MCF 10A (cell line): Measurements from ENCODE around the gene AFG3L2. TPM values are rescaled to one million over a fixed set of nuclear protein-coding genes. Genes with fewer than 3 reads are reported as not detected.

Source experiments
- BruUV-seq: library from RNA; stranded (reverse); fragments of 400-500 nt; replicated peaks from 2 replicates; lab custom pipeline; 2021; lab: Mats Ljungman, UMichigan
- CTCF ChIA-PET: fragments of 300-600 bp; sonication (Branson Sonifier 250); formaldehyde crosslinking; extraction: SDS; loops from one replicate; lab custom pipeline; 2021; ENCODE audit warnings: antibody characterized with exemption, inconsistent platforms; lab: Yijun Ruan, JAX
- POLR2A ChIA-PET: fragments of 300-600, 350-650 bp; sonication (Branson Sonifier 250); formaldehyde crosslinking; extraction: SDS; loops from one replicate; lab custom pipeline; 2020; ENCODE audit warnings: antibody characterized with exemption, inconsistent platforms; lab: Yijun Ruan, JAX
- DNase-seq: peaks from one replicate; pipeline ENCODE4 v3.0.0-alpha.2; 2018; ENCODE audit not compliant: unreplicated experiment
- H3K27ac Mint-ChIP-seq: one replicate; pipeline ENCODE4 v1.8.0; 2022; ENCODE audit warnings: mild to moderate bottlenecking, low read depth, mixed read lengths; ENCODE audit not compliant: unreplicated experiment
- H3K27me3 Mint-ChIP-seq: one replicate; pipeline ENCODE4 v1.8.0; 2022; ENCODE audit warnings: mixed read lengths; ENCODE audit not compliant: insufficient read depth, unreplicated experiment
- H3K36me3 Mint-ChIP-seq: one replicate; pipeline ENCODE4 v1.8.0; 2022; ENCODE audit warnings: mild to moderate bottlenecking, moderate library complexity, mixed read lengths; ENCODE audit not compliant: insufficient read depth, unreplicated experiment
- H3K4me1 Mint-ChIP-seq: one replicate; pipeline ENCODE4 v1.8.0; 2022; ENCODE audit warnings: mixed read lengths; ENCODE audit not compliant: insufficient read depth, unreplicated experiment
- H3K4me3 Mint-ChIP-seq: one replicate; pipeline ENCODE4 v1.8.0; 2022; ENCODE audit warnings: mild to moderate bottlenecking, moderate library complexity, mixed read lengths; ENCODE audit not compliant: unreplicated experiment
- H3K9me3 Mint-ChIP-seq: one replicate; pipeline ENCODE4 v1.8.0; 2022; ENCODE audit warnings: mixed read lengths; ENCODE audit not compliant: unreplicated experiment
- intact Hi-C: fragments of 100-400 bp; cut with micrococcal nuclease; formaldehyde crosslinking; loops from 2 replicates; pipeline ENCODE4 v1.14.1; 2022
- total RNA-seq: library from RNA; stranded (reverse); gene quantifications from 2 replicates; pipeline ENCODE4 v1.2.3, GENCODE V29; 2022
- TF ChIP-seq, protein P1 (sequence below): fragments of 200-600 bp; IDR thresholded peaks from one replicate; pipeline ENCODE4 v1.8.0; 2022; ENCODE audit warnings: antibody characterized with exemption, mild to moderate bottlenecking; ENCODE audit not compliant: unreplicated experiment

AFG3L2 gene
- total RNA-seq, 1 experiment from 2014 or later: 77.2 TPM

DNA sequence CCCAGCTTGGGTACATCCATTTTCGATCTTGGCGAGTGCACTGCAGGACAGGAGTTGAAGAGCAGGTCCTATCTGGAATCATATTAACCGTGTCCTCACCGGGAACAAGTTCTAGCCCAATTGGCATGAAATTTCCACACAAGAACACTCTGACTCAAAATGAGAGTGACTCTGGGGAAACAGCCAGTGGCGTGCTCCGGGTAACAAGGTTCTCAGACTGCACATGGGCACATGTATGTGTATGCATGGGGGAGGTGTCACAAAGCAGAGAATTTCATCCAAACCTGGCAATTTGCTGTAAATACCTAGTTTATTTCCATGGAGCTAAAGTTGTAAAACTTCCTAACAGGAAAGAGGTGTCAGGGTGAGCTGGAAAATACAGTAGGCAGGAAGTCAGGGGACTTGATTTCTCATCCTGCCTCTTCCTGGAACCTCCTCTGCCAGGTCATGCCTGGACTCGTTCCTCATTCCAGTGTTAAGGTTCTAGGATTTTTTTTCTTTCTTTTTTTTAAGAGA, 67.3 kb downstream of the AFG3L2 start:
- TSS peak; percentile 33 for BruUV-seq
- Mint-ChIP-seq H3K9me3 (no peaks in the 10 kb centered on the region), H3K36me3 (peaks cover 60% of the 10 kb centered on the region), H3K27me3 (no peaks in the 10 kb centered on the region), H3K4me1 (peaks cover 17% of the 10 kb centered on the region), H3K4me3 (peak overlapping the region; percentile 86), H3K27ac (peak overlapping the region; percentile 87)
- ChIA-PET CTCF (interaction anchor here (0.7 to 3.2 kb wide), 5 partner anchors 18 to 328 kb away, joined by 3 to 21 read pairs (median 7); partner anchors contain the start of gene IMPA2), POLR2A (interaction anchor here (0.7 to 8.2 kb wide), 18 partner anchors 9 to 579 kb away, joined by 3 to 234 read pairs (median 4); partner anchors contain the start of gene AFG3L2)
- intact Hi-C loops: loop anchor here (2.0 kb wide), 1 partner anchor 37 kb away; no protein-coding TSS in a partner anchor
- DNase-seq: peak; percentile 79
- TF ChIP-seq, protein P1, sequence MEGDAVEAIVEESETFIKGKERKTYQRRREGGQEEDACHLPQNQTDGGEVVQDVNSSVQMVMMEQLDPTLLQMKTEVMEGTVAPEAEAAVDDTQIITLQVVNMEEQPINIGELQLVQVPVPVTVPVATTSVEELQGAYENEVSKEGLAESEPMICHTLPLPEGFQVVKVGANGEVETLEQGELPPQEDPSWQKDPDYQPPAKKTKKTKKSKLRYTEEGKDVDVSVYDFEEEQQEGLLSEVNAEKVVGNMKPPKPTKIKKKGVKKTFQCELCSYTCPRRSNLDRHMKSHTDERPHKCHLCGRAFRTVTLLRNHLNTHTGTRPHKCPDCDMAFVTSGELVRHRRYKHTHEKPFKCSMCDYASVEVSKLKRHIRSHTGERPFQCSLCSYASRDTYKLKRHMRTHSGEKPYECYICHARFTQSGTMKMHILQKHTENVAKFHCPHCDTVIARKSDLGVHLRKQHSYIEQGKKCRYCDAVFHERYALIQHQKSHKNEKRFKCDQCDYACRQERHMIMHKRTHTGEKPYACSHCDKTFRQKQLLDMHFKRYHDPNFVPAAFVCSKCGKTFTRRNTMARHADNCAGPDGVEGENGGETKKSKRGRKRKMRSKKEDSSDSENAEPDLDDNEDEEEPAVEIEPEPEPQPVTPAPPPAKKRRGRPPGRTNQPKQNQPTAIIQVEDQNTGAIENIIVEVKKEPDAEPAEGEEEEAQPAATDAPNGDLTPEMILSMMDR: no peak

DNA sequence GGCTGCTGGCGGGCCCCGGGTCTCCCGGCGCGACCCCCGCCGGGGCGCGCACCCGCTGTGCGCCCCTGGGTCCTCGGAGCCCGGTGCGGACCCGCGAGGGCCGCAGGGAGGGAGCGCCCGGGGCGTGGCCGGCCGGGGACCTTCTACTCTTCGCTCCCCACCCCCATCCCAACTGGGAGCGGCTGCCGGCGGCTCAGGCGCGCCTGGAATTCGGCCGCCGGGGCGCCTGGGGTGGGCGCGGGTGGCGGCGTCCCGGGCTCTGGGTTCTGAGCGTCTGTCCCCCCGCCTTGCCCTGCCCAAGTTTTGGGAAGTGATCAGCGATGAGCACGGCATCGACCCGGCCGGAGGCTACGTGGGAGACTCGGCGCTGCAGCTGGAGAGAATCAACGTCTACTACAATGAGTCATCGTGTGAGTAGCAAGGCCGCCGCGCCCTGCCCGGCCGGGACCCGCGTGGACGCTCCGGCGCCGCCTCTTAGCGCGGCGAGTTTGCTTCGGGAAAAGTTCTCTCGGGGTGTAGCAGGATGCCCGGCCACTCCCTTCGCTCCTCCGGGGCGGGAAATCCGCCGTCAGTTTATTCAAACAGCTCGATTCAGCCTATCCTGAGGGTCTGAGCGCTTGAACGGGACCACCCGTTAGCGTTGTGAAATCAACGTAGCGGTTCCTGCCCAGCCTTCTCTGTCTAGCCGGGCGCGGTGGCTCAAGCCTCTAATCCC, 68.5 kb downstream of the AFG3L2 start:
- Mint-ChIP-seq H3K4me1 (peaks cover 20% of the 10 kb centered on the region), H3K9me3 (no peaks in the 10 kb centered on the region)
- CTCF ChIA-PET: interaction anchor here (0.5 to 3.2 kb wide), 5 partner anchors 9 to 44 kb away, joined by 3 to 18 read pairs (median 4); no protein-coding TSS in a partner anchor

DNA sequence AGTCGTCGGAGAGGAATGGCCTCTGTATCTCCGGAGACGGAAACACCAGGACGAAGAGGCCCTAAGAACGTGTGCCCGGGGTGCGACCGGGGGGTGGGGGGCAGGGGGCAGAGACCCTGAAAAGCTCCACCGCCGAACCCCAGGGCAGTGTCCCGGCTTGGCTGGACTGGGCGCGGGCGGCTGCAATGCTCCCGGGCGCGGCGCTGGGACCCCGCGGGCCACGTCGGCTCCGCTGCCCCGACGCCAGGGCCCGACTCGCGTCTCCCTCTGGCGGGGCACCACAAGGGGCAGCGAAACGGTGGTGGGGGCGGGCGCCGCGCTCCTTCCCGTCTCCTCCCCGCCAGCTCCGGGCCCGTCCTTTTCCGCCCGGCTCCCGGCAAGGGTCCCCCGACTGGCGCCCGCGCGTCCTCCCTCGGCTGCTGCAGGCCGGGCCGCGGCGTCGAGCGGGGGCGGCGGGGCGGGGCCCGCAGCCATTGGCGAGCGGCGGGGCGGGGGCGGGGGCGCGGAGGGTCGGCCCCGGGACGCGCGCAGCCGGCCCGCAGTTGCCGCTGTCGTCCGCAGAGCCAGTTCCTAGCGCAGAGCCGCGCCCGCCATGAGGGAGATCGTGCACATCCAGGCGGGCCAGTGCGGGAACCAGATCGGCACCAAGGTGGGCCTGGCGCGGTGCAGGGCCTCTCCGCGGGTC, 69.2 kb downstream of the AFG3L2 start, which contains the start of gene TUBB6:
Gene TUBB6 (plus strand): TSS at position 541 of the 685 bp plus-strand sequence. CDS start 52 bp downstream, at position 593.
- Mint-ChIP-seq H3K4me1 (peaks cover 20% of the 10 kb centered on the region), H3K9me3 (no peaks in the 10 kb centered on the region), H3K4me3 (peak within 1 kb of the TSS; percentile 86), H3K36me3 (peaks cover 46% of the 10 kb centered on the region), H3K27ac (peak within 1 kb of the TSS; percentile 87), H3K27me3 (no peaks in the 10 kb centered on the region)
- ChIA-PET POLR2A (interaction anchor here (0.6 to 8.2 kb wide), 10 partner anchors 11 to 366 kb away, joined by 3 to 234 read pairs (median 8); partner anchors contain the start of gene AFG3L2), CTCF (interaction anchor here (0.5 to 3.2 kb wide), 5 partner anchors 9 to 36 kb away, joined by 3 to 18 read pairs (median 3); no protein-coding TSS in a partner anchor)
- intact Hi-C loops: loop anchor here (2.0 kb wide), 1 partner anchor 35 kb away; no protein-coding TSS in a partner anchor
- BruUV-seq: no TSS peak
- TF ChIP-seq, protein P1: no peak
- DNase-seq: peak; percentile 68

More for the DNA sequence above, 68.5 kb downstream of the AFG3L2 start:
- DNase-seq: peak; percentile 85
- H3K36me3 Mint-ChIP-seq: peaks cover 53% of the 10 kb centered on the region
- intact Hi-C loops: loop anchor here (2.0 kb wide), 1 partner anchor 36 kb away; no protein-coding TSS in a partner anchor
- TF ChIP-seq, protein P1: no peak
- peak overlapping the region; percentile 86 for H3K4me3 Mint-ChIP-seq
- BruUV-seq: no TSS peak
- peak overlapping the region; percentile 87 for H3K27ac Mint-ChIP-seq
- no peaks in the 10 kb centered on the region for H3K27me3 Mint-ChIP-seq
- POLR2A ChIA-PET: interaction anchor here (0.6 to 8.2 kb wide), 18 partner anchors 9 to 580 kb away, joined by 3 to 234 read pairs (median 4); partner anchors contain the start of genes AFG3L2 and CEP76
